HG03064 (cell line): ENCODE data around the gene LAS1L.
"Not testable (repeated sequence)": the region's sequence is repeated elsewhere in the genome, so short reads cannot be mapped to it uniquely, and the experiment has no call there.

Experiments
- ATAC-seq: cut with Tn5 transposase; IDR thresholded peaks from one replicate; pipeline ENCODE4 v1.9.1; 2021; ENCODE audit warnings: low read depth; ENCODE audit not compliant: unreplicated experiment

Gene LAS1L

DNA sequence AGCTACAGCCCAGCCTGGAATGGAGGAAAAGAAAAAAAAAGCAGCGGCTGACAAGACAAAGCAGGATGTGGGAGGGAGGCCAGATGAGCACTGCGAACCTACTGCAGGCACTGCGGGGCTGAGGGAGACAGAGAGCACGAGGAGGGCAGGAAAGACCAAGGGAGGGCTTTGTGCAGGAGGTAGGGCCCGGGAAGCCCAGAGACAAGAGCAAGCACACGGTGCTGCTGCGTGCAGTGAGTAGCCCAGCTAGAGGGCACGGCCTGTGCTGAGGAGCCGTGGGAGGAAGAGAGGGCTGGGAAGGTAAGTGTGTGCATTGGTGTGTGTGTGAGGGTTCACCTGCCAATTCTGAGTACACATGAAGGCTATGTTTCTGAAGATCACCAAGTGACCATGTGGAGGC is 15.6 kb downstream of the LAS1L start:
- ATAC-seq = not testable (repeated sequence)

GRCh38 chrX:65517923-65518322 is 16.7 kb downstream of the LAS1L start:
- ATAC-seq = no peak

GRCh38 chrX:65516756-65517155 is 17.8 kb downstream of the LAS1L start:
- ATAC-seq = no peak

GRCh38 chrX:65513610-65514009 is 21.0 kb downstream of the LAS1L start:
- no peak for ATAC-seq

GRCh38 chrX:65509400-65509799 is 25.2 kb downstream of the LAS1L start:
- no peak for ATAC-seq

DNA sequence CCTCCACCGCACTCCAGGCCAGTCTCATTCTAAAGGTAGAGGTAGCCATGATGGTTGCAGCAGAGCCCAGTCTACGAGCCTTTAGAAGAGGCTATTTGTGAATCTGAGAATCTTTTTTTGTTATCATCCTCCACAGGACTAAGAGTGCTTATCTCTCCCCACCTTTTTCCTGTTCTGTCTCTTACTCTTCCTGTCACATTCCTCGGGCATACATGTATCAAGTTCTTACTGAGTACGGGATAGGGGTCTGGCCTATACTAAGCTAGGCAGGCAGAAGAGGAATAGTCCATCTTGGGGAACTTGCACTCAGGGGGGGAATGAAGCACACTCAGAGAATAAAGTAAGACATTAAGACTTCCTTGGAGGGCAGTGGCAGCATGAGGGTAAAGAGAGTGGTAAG is 25.7 kb downstream of the LAS1L start:
- ATAC-seq = no peak

GRCh38 chrX:65502618-65503017 is 32.0 kb downstream of the LAS1L start:
- ATAC-seq = no peak

DNA sequence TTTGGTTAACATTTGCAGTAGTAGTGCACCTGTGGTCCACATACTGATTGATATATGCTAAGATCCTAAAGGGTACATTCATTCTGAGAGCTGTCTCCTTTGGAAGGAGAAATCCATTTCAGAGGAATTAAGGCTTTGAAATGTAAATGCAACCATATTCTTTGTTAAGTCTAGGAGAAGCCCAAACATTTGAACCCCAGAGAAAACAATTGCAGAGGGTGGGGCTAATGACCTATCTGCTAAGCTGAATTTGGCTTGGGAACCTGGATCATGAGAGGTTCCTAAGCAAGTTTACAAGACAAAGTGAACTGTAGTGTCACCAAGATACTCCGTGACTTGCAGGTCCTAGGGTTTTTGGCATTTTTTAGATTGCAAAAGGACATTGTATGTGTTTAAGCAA is 41.2 kb downstream of the LAS1L start:
- no peak for ATAC-seq

- no peak for ATAC-seq
Measured at GRCh38 chrX:65491620-65492019, 43.0 kb downstream of the LAS1L start.

DNA sequence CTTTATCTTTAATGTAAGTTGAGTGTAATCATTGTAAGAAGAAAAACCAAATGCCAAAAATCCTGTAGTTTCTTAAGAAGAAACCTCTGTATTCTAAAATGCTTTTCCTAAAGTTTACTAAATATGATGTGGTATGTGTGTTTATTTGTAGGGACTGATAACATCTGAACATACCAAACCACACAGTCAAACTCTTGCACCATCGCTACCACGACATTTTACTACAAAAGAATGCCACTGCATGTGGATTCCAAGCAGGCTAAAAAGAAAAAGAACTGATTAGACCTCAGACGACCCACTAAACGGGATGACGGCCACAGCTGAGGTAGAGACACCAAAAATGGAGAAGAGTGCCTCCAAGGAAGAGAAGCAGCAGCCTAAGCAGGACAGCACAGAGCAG is 46.1 kb downstream of the LAS1L start:
- no peak for ATAC-seq

GRCh38 chrX:65480960-65481359 is 53.6 kb downstream of the LAS1L start:
- no peak for ATAC-seq

DNA sequence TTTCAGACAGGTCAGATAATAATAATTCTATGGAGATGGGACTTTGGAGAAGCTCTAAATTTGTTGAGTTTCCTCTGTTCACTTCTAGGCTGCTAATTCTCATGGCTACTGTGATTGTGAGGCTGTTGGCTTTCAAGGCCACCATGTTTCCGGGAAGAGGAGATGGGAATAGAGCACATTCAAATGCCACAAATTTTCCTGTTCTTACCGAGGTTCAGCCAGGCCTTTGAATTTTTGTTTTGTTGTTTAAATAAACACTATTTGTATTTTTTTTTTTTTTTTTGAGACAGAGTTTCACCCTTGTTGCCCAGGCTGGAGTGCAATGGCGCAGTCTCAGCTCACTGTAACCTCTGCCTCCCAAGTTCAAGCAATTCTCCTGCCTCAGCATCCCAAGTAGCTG is 55.5 kb downstream of the LAS1L start:
- not testable (repeated sequence) for ATAC-seq

DNA sequence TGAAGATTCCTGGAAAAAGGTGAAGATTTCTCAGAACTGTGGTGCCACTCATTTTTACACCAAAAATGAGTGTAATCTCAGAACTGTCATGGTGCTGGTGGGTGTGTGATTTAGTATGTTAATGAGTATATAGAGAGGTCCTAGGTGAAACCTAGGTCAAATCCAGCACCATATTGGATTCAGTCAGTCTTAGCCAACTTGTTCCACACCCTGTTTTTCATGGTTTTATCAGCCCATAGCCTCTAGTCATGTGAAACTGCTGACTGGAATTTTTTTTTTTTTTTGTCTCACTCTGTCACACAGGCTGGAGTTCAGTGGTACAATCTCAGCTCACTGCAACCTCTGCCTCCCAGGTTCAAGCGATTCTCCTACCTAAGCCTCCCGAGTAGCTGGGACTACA is 58.0 kb downstream of the LAS1L start:
- no peak for ATAC-seq

GRCh38 chrX:65463550-65463949 is 71.0 kb downstream of the LAS1L start:
- ATAC-seq = no peak
